Activated CD4-positive, alpha-beta T cell treated with anti-CD3 and anti-CD28 coated beads for 48 hours (primary cell): ENCODE measurements around the gene FAM181B.
A peak's percentile ranks its signal among the peaks of the same experiment; 100 is the strongest.
"Not testable (repeated sequence)": the region's sequence is repeated elsewhere in the genome, so short reads cannot be mapped to it uniquely, and the experiment has no call there.

Experiments used
- DNase-seq: peaks from one replicate; pipeline ENCODE4 v3.0.0-alpha.2; 2020

Gene FAM181B

GRCh38 chr11:82732348-82732733 is 1.3 kb downstream of the FAM181B start:
- DNase-seq = no peak

GRCh38 chr11:82731691-82732277 is 1.9 kb downstream of the FAM181B start:
- no peak for DNase-seq

DNA sequence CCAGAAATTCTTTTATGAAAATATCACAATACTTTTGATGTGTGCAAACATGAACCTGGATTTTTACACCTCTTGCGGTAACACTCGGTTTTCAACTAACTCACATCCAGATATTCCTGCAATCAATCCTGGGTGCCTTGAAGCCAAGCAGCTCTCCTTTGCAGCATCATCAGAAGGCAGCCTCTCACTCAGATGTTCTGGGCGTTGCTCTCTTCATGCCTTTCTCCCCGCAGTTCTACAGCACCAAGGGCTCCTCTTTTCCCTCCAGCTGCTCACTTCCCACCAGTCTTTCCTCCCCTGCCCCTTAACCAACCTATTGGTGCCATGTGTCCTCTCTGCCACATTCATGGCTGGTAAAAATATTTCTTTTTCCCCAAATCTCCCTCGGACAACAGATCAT is 2.9 kb downstream of the FAM181B start:
- no peak for DNase-seq

GRCh38 chr11:82730286-82730685 is 3.4 kb downstream of the FAM181B start:
- no peak for DNase-seq

- DNase-seq = no peak
These were observed 9.6 kb downstream of the FAM181B start for GRCh38 chr11:82724026-82724425.

- DNase-seq = no peak
These were observed 11.4 kb downstream of the FAM181B start for GRCh38 chr11:82722231-82722630.

- DNase-seq = no peak
These were observed 13.2 kb downstream of the FAM181B start for GRCh38 chr11:82720267-82721065.

GRCh38 chr11:82719361-82720105 is 14.1 kb downstream of the FAM181B start:
- no peak for DNase-seq

GRCh38 chr11:82718821-82719220 is 14.8 kb downstream of the FAM181B start:
- no peak for DNase-seq

- peak; percentile 30 for DNase-seq
These were observed 15.4 kb downstream of the FAM181B start for GRCh38 chr11:82718307-82718706.

GRCh38 chr11:82714346-82715174 is 19.1 kb downstream of the FAM181B start:
- DNase-seq = no peak

- DNase-seq = no peak
These were observed 22.0 kb downstream of the FAM181B start for GRCh38 chr11:82711648-82712047.

- DNase-seq = no peak
These were observed 29.9 kb downstream of the FAM181B start for GRCh38 chr11:82703796-82704195.

DNA sequence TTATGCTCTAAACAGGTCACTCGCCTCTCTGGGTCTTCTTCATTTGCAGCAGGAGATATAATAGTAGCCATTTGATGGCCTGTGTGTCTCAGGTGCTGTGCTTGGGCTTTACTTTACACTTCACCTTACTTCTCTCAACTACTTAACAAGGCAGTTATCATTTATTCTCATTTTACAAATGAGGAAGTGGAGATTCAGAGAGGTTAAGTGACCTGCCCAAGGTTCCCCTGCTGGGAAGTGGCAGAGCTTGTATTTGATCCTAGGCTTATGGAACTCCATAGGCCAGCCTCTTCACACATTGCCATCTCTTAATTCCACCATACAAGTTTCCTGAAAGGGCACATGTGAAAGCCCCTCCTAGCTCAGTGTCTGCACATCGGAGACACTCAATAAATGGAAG is 30.4 kb downstream of the FAM181B start:
- no peak for DNase-seq

DNA sequence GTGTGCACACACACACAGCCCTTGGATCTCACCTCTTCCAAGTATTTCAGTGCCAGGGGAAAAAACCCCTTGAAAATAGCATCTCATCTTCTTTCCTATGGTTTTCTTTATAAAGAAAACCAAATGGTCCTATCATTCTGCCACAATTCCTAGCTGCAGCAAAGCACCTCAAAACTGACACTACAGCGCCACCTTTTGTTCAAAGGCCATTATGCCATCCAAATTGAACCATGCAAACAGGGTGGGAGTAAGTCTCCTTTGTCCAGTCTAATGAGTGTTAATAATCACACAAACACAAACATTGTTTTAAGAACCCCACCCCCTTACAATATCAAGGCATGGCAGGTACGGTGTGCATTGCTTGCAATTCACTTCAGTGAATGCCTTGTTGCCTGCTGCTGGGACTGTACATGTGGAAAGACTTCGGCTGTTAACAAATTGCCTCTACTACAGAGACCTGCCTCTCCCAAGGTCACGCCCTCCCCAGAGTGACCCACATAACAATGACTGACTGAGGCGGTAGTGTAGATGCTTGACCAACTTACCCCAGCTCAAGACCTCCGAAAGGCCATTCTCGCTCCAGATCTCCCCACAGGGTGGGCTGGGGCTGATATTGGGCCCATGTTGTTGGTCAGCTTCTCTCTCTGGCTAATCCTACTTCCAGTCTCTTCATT is 31.7 kb downstream of the FAM181B start:
- peak; percentile 38 for DNase-seq

- DNase-seq = no peak
These were observed 34.9 kb downstream of the FAM181B start for GRCh38 chr11:82698576-82699352.

GRCh38 chr11:82692981-82693380 is 40.7 kb downstream of the FAM181B start:
- no peak for DNase-seq

- not testable (repeated sequence) for DNase-seq
These were observed 44.3 kb downstream of the FAM181B start for GRCh38 chr11:82689347-82689746.

DNA sequence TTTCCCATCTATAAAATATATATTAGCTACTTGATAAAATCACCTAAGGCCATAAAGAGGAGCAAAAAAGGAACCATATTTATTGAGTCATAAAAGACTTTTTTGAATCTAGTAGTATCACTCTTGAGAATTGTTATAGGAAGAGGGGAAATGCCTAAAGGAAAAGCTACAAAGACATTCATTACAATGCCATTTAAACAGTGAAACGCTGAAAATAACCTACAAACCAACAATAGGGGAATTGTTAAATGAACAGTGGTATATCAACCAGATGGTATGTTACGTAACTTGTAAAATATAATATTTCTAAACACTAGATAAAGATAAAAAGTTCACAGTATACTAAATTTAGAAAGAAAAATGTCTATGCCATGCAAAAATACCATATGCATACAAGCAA is 47.5 kb downstream of the FAM181B start:
- DNase-seq = no peak

DNA sequence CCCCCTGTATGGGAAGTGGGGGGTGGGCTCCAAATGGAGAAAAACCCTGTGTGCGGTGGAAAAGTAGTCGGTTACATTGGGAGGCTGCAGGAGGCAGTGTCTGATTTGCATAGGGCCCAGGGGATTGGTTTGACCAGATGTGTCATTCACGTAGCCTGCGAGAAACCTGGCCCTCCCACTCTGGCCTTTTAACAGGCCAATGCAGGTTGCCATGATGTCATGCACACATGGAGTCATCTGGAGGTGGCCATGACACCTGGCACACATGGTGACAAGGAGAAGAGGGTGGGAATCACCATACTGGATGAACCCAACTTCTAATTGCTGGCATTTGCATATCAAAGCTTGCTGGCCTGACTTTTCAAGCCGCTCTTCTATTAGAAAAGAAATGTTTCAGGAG is 50.6 kb downstream of the FAM181B start:
- no peak for DNase-seq

DNA sequence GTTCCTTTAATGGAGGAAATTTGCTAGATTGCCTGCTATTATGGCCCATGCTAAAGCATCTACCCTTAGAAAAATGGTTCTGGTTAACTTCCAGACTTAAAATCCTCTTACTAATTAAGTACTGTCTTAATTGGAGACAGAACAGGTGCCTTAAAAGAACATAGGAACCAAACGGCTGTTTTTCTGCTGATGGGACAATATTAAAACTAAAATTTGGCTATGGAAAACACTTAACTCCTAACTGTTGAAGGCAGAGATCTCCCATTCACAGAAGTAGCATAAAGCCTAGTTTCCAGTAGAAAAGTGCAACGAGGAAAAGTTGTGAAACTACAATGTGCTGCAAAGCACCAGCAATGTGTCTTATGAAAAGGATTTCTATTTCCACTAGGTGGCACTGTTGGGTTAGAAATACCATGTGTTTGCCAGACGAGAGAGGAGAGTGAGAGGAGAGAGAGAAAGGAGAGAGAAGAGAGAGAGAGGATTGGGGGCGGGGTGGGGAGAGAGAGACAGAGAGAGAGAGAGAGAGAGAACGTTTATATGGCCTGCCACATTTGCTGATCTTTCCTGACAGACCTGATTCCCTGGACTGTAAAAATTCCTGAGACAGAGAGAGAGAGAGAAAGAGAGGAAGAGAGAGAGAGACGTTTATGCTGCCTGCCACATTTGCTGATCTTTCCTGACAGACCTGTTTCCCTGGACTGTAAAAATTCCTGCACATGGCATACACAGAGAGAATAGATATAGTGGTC is 51.5 kb downstream of the FAM181B start:
- no peak for DNase-seq
